ENCODE measurements around the gene GCFC2. TPM values are rescaled to one million over a fixed set of nuclear protein-coding genes. Genes with fewer than 3 reads are reported as not detected.

GCFC2 gene
- polyA plus RNA-seq, 3 donors, result 5.5 to 10.9 (median 9.0) TPM

GRCh38 chr2:75710220-75710576 is 517 bp downstream of the GCFC2 start:
- intact Hi-C loops (cut with micrococcal nuclease), result no loop called here
- peaks cover 0 to 6% (median 2%) of the 10 kb centered on the region in 3 donors for H3K27me3 Mint-ChIP-seq (ENCODE audit: low read depth in 3 of 3)

GRCh38 chr2:75709297-75709696 is 1.4 kb downstream of the GCFC2 start:
- intact Hi-C loops (cut with micrococcal nuclease), result no loop called here
- H3K4me1 ChIP-seq (ENCODE audit: control insufficient read depth in 1 of 2, insufficient read depth in 2 of 2, low read length in 2 of 2), result peaks cover 17 to 22% of the 10 kb centered on the region in 2 donors
- no CpG with 5 or more reads among the region's 3 CpGs for WGBS (ENCODE audit: insufficient coverage)
- H3K27ac ChIP-seq (ENCODE audit: low read depth in 1 of 2, low read length in 2 of 2), result no peak overlapping the region
- H3K27me3 ChIP-seq (ENCODE audit: control insufficient read depth in 2 of 2, insufficient read depth in 2 of 2, low read length in 2 of 2), result no peaks in the 10 kb centered on the region
- peaks cover 3 to 8% of the 10 kb centered on the region in 2 donors for H3K36me3 ChIP-seq (replicated peaks in 1 of 2; ENCODE audit: control insufficient read depth in 1 of 2, insufficient read depth in 2 of 2, low read length in 2 of 2)
- no peak overlapping the region for H3K4me3 ChIP-seq (replicated peaks in 1 of 3; ENCODE audit: low read depth in 2 of 3, low read length in 3 of 3)
- Mint-ChIP-seq H3K9me3 (peaks cover 0 to 3% (median 2%) of the 10 kb centered on the region in 7 donors), H3K4me1 (peaks cover 23% of the 10 kb centered on the region), H3K4me3 (peak overlapping the region in 1 of 2 donors; percentile 62), H3K27me3 (ENCODE audit: low read depth in 3 of 3) (peaks cover 0 to 6% (median 0%) of the 10 kb centered on the region in 3 donors), H3K36me3 (peaks cover 10 to 11% of the 10 kb centered on the region in 2 donors), H3K27ac (no peak overlapping the region)
- TF ChIP-seq CTCF (IDR thresholded peaks at IDR 0.05), result no peak
- H2AFZ ChIP-seq (ENCODE audit: insufficient read depth, low read depth, low read length, poor library complexity, severe bottlenecking), result peak overlapping the region; percentile 22
- no peaks in the 10 kb centered on the region for H3K9me3 ChIP-seq (replicated peaks in 1 of 2; ENCODE audit: control insufficient read depth in 1 of 2, insufficient read depth in 1 of 2, low read length in 2 of 2)
- H3K79me2 ChIP-seq (ENCODE audit: insufficient read depth, low read length), result no peaks in the 10 kb centered on the region
- H3K9ac ChIP-seq (ENCODE audit: insufficient read depth, low read length, poor library complexity, severe bottlenecking), result no peak overlapping the region
- no peaks in the 10 kb centered on the region for H4K20me1 ChIP-seq (ENCODE audit: insufficient read depth, low read length)
- H3K4me2 ChIP-seq (replicated peaks; ENCODE audit: extremely low read depth, low read length, poor library complexity, severe bottlenecking), result no peak overlapping the region
- DNase-seq, result no peak

More at GRCh38 chr2:75710220-75710576, 517 bp downstream of the GCFC2 start:
- DNase-seq, result no peak
- H3K4me1 ChIP-seq (ENCODE audit: control insufficient read depth in 1 of 2, insufficient read depth in 2 of 2, low read length in 2 of 2), result peaks cover 17 to 22% of the 10 kb centered on the region in 2 donors
- no peak for TF ChIP-seq CTCF (IDR thresholded peaks at IDR 0.05)
- no peaks in the 10 kb centered on the region for H3K9me3 ChIP-seq (replicated peaks in 1 of 2; ENCODE audit: control insufficient read depth in 1 of 2, insufficient read depth in 1 of 2, low read length in 2 of 2)
- no peaks in the 10 kb centered on the region for H3K79me2 ChIP-seq (ENCODE audit: insufficient read depth, low read length)
- no peaks in the 10 kb centered on the region for H3K36me3 ChIP-seq (replicated peaks in 1 of 2; ENCODE audit: control insufficient read depth in 1 of 2, insufficient read depth in 2 of 2, low read length in 2 of 2)
- H4K20me1 ChIP-seq (ENCODE audit: insufficient read depth, low read length), result no peaks in the 10 kb centered on the region
- peak overlapping the region; percentile 48 to 82 (median 56) for H3K4me3 ChIP-seq (replicated peaks in 1 of 3; ENCODE audit: low read depth in 2 of 3, low read length in 3 of 3)
- WGBS (ENCODE audit: insufficient coverage), result under 1% methylated on average over 9 of the region's 12 CpGs
- H3K4me2 ChIP-seq (replicated peaks; ENCODE audit: extremely low read depth, low read length, poor library complexity, severe bottlenecking), result peak overlapping the region; percentile 90
- peak overlapping the region; percentile 99 for H2AFZ ChIP-seq (ENCODE audit: insufficient read depth, low read depth, low read length, poor library complexity, severe bottlenecking)
- H3K27me3 ChIP-seq (ENCODE audit: control insufficient read depth in 2 of 2, insufficient read depth in 2 of 2, low read length in 2 of 2), result no peaks in the 10 kb centered on the region
- H3K4me3 Mint-ChIP-seq, result peak overlapping the region; percentile 87 to 94
- peak overlapping the region; percentile 91 for H3K9ac ChIP-seq (ENCODE audit: insufficient read depth, low read length, poor library complexity, severe bottlenecking)
- peak overlapping the region; percentile 32 to 94 (median 83) for H3K27ac Mint-ChIP-seq
- peaks cover under 1 to 3% of the 10 kb centered on the region in 2 donors for H3K36me3 Mint-ChIP-seq
- H3K4me1 Mint-ChIP-seq, result peaks cover 23% of the 10 kb centered on the region
- peak overlapping the region; percentile 82 to 87 for H3K27ac ChIP-seq (ENCODE audit: low read depth in 1 of 2, low read length in 2 of 2)
- peaks cover 0 to 3% (median 2%) of the 10 kb centered on the region in 7 donors for H3K9me3 Mint-ChIP-seq

All from CD14-positive monocyte (primary cell).